GM18858 (cell line): ENCODE results near the gene FAM20C.
"Not testable (repeated sequence)": the region's sequence is repeated elsewhere in the genome, so short reads cannot be mapped to it uniquely, and the experiment has no call there.

Experiments used
- ATAC-seq: cut with Tn5 transposase; IDR thresholded peaks from one replicate; pipeline ENCODE4 v1.9.1; 2021; ENCODE audit not compliant: unreplicated experiment

Gene FAM20C

DNA sequence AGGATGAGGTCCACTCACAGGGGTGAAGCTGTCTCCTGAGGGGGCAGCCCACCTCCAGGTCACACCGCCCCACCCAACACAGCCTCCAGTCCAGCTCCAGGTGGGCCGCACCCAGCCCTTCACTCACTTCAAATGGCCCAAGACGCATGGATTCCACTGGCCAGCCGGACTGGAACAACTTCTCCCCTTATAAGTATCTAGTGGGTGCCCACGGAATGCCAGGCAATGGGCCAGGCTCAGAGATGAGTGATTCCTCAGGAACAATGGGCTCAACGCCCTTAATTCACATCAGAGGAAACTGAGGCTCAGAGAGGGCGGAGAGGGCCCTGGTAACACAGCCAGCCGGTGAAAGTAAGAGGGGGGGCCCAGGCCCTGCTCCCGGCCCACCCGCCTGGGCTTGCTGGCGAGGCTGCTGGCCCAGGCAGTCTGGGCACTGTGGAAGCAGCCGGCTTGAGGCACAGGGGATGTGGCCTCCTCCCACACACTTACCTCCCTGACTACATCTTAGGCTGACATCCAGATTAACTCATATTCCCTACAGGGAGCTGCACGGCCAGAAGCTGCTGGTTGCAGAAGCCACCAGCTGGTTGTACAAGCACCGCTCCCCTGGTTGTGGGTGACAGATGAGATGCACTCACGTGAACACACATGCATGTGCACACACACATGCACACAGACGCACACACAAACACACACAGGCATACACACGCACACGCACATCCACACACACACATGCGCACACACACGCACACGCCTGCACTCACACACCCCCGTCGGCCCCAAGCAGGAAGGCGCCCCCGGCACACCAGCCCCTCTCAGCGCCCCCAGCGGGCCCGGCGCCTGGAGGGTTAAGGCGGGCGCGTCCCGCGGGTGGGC is 1.0 kb upstream of the FAM20C start:
- ATAC-seq: no peak

DNA sequence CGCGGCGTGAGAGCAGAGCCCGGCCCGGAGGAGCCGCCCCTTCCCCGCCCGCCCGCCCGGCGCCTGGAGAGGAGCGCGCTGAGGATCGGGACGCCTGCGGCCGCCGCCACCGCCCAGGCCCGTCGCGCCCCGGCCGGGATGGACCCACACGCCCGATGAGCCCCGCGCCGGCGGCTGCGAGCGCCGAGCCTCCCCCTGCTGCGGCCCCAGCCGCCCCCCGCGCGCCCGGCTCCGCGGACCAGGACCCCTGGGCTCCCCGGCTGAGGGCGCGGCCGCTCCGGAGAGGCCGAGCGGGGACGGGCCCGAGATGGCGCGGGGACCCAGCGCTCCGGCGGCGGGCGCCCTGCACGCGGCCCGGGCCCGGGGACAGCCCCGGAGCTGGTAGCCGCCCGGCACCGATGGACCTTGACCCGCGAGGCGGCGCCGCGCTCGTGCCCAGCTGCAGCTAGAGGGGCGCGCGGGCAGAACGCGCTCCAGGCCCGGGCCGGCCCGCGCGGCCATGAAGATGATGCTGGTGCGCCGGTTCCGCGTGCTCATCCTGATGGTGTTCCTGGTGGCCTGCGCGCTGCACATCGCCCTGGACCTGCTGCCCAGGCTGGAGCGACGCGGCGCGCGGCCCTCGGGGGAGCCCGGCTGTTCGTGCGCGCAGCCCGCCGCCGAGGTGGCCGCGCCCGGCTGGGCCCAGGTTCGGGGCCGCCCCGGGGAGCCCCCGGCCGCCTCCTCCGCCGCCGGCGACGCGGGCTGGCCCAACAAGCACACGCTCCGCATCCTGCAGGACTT is 520 bp downstream of the FAM20C start:
- ATAC-seq: no peak

- no peak for ATAC-seq
Observed at GRCh38 chr7:193481-194251, 1.3 kb downstream of the FAM20C start.

- ATAC-seq: no peak
Observed at GRCh38 chr7:194252-195009, 2.1 kb downstream of the FAM20C start.

- no peak for ATAC-seq
Observed at GRCh38 chr7:195010-195829, 2.8 kb downstream of the FAM20C start.

GRCh38 chr7:195830-196128 is 3.4 kb downstream of the FAM20C start:
- no peak for ATAC-seq

GRCh38 chr7:196283-196682 is 3.9 kb downstream of the FAM20C start:
- no peak for ATAC-seq

GRCh38 chr7:196778-197321 is 4.5 kb downstream of the FAM20C start:
- ATAC-seq: no peak

GRCh38 chr7:197413-198335 is 5.3 kb downstream of the FAM20C start:
- no peak for ATAC-seq

DNA sequence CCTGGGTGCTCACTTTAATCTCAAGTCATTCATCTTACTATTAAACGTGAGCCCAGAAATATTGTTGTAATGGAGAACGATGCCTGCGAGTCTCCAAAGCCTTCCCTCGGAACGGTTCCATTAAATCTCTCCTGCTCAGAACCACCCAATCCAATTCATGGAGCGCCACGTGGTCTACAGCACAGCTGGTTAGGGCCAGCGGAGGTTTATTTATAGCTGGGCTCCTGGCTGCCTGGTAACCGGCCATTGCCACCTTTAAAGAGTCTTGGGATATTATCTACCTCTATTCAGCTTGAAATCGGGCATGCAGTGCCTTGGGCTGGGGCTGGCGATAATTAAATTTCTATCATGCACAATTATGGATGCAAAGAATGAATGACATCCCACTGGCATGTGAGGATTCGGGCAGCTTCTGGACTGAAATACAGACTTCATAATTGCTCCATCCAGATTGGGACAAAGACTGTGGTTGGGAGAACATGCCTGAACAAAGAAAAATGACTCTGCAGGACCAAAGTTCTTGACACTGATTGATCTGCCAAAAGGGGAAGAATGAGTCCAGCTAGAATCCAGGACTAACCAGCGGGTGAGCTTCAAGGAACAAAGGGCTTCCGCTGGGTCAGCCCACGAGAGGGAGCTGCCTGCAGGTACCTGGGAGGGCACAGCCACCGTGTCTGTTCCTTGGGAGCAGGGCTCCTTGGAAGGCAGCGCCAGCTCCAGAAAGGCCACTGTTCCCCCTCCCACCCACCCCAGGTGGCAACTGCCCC is 7.3 kb downstream of the FAM20C start:
- no peak for ATAC-seq

GRCh38 chr7:200290-200689 is 7.9 kb downstream of the FAM20C start:
- no peak for ATAC-seq

DNA sequence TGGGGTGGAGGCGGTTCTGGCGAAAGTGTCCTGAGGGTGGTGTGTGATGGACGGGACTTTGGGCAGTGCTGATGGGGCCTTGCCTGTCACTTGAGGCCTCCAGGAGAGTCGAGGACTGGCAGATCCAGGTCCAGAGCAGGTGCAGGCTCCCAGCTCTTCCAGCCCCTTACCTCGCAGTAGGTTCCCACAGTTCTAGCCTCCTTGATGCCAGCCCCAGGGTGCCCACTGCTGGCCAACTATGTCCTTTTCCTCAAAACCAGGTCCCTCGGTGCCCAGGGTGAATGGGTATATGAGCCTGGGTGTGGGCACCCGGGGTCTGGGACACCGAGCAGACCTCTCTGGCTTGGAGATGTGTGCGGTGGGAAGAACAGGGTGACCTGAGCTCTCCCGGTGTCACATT is 8.3 kb downstream of the FAM20C start:
- no peak for ATAC-seq

GRCh38 chr7:204326-204725 is 12.0 kb downstream of the FAM20C start:
- ATAC-seq: no peak

GRCh38 chr7:205115-206010 is 13.0 kb downstream of the FAM20C start:
- ATAC-seq: no peak

DNA sequence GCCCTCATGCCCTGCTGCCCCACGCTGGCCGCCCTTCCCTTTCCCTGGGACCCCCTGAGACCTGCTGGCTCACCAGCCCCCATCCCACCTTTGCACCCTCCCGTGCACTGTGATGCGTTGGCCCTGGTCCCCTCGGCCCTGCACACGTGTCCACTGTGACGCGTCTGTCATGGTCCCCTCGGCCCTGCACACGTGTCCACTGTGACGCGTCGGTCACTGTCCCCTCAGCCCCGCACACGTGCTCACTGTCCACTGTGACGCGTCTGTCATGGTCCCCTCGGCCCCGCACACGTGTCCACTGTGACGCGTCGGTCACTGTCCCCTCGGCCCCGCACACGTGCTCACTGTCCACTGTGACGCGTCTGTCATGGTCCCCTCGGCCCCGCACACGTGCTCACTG is 14.0 kb downstream of the FAM20C start:
- ATAC-seq: not testable (repeated sequence)

DNA sequence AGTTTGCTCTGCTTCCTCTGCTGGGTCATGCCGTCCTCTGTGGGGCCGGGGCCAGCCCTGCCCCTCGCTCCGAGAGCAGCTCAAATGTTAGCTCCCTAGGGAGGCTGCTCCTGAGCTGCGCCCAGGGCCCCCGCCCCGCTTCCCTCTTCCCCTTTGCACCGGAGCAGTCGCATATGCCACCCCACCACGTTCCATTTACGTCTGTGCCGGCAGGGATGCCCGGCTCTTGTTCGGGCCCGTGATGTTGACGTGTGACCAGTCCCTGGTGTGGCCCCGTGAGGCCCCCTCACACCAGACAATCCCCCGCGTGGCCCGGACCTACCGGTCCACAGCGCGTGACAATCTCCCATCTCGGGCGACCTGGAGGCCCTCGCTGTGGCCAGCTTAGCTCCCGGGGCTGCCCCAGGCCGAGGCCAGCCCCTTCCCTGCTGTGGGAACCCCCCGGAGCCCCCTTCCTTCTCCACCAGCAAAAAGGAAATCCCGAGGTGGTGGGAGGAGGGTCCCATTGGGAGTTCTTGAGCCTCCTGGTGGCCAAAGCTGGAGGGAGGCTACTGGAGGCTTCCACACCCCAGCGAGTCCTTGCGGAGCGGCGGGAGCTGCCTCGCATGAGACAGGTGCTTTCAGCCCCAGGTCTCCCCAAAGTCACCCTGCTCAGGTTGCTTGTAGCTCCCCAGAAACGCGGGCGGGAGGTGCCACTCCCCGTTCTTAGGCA is 15.2 kb downstream of the FAM20C start:
- no peak for ATAC-seq
